Mammary epithelial cell (primary cell): Measurements from ENCODE around the gene NABP2.

Experiments
- CTCF ChIP-seq, 2 donors: IDR thresholded peaks in 1 of 2; conservative IDR thresholded peaks in 1 of 2; 2 replicates each; pipeline ENCODE4 v1.5.1; 2011 to 2012; ENCODE audit warnings: inconsistent platforms in 2 of 2, low read length in 2 of 2, mild to moderate bottlenecking in 2 of 2, control low read depth in 1 of 2, low read depth in 1 of 2; ENCODE audit not compliant: insufficient read depth in 1 of 2; ENCODE audit errors: extremely low read depth in 1 of 2
- EZH2 ChIP-seq: IDR thresholded peaks from 2 replicates; pipeline ENCODE4 v1.6.1; 2012; ENCODE audit warnings: low read length, inconsistent platforms, borderline replicate concordance

- no peak for TF ChIP-seq CTCF (conservative IDR thresholded peaks at IDR 0.05 in 1 of 2, IDR thresholded peaks at IDR 0.05 in 1 of 2; ENCODE audit: extremely low read depth in 1 of 2, insufficient read depth in 1 of 2, low read depth in 1 of 2, low read length in 2 of 2)
- no peak for TF ChIP-seq EZH2
These were observed 1.6 kb upstream of the NABP2 start for GRCh38 chr12:56222531-56222895.
